Bronchial epithelial cell (primary cell): Measurements from ENCODE around the gene HEBP1. TPM values are rescaled to one million over a fixed set of nuclear protein-coding genes. Genes with fewer than 3 reads are reported as not detected.

ENCODE experiments used
- DNase-seq: peaks from one replicate; pipeline ENCODE4 v3.0.0-alpha.2; 2010; ENCODE audit warnings: low read depth
- FAIRE-seq: peaks from 2 replicates; lab custom pipeline; 2011; peaks lifted over from hg19 to GRCh38; lab: Jason Lieb, UNC
- H3K27me3 ChIP-seq: 2 replicates; pipeline ENCODE4 v1.5.1; 2011; ENCODE audit warnings: low read length; ENCODE audit not compliant: control insufficient read depth, insufficient read depth
- H3K36me3 ChIP-seq: 2 replicates; pipeline ENCODE4 v1.5.1; 2011; ENCODE audit warnings: low read length; ENCODE audit not compliant: control insufficient read depth, insufficient read depth
- H3K4me3 ChIP-seq: 2 replicates; pipeline ENCODE4 v1.5.1; 2011; ENCODE audit warnings: mild to moderate bottlenecking, low read depth, low read length, control low read depth
- total RNA-seq: library from RNA; depleted of rRNA; stranded (reverse); fragments of >200 nt; gene quantifications from 2 replicates; pipeline ENCODE4 v1.2.1, GENCODE V29; 2014
- TF ChIP-seq, protein P1 (sequence below): IDR thresholded peaks from 2 replicates; pipeline ENCODE4 v1.5.1; 2011; ENCODE audit warnings: mild to moderate bottlenecking, moderate library complexity, low read length, control low read depth, inconsistent platforms; ENCODE audit not compliant: insufficient read depth, severe bottlenecking

HEBP1 gene
- total RNA-seq, 1 donor from 2014 or later: 4.2 TPM

DNA sequence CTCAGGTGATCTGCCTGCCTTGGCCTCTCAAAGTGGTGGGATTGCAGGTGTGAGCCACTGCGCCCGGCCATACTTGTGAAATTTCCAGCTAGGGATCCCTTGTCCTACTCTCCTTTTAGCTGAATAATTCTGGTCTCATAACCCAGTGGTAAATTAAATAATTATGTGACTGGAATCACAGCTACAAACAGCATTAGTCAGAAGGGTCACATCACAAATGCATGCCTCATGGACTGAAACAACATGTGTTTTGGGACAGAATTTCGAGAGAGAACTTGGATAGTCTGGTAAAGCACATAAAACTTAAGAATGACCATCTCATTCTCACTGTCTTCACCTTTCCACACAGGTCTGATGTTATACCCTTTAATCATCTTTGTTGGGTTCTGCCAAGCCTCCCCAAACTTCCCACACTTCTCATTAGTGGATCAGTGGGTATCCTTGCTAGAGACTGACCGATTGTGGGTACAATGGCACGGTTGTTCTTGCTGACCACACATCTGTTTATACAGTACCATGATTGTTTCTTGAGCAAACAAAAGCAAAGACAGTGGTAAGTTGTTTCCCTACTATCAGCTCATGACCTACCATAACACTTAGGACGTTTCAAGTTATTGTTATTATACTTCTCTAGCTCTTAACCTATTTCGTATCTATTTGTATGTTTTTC, 53.2 kb downstream of the HEBP1 start:
- DNase-seq (no peak), FAIRE-seq (no peak)
- Histone ChIP-seq H3K27me3 (no peaks in the 10 kb centered on the region), H3K4me3 (no peak overlapping the region), H3K36me3 (no peaks in the 10 kb centered on the region)
- TF ChIP-seq, protein P1, sequence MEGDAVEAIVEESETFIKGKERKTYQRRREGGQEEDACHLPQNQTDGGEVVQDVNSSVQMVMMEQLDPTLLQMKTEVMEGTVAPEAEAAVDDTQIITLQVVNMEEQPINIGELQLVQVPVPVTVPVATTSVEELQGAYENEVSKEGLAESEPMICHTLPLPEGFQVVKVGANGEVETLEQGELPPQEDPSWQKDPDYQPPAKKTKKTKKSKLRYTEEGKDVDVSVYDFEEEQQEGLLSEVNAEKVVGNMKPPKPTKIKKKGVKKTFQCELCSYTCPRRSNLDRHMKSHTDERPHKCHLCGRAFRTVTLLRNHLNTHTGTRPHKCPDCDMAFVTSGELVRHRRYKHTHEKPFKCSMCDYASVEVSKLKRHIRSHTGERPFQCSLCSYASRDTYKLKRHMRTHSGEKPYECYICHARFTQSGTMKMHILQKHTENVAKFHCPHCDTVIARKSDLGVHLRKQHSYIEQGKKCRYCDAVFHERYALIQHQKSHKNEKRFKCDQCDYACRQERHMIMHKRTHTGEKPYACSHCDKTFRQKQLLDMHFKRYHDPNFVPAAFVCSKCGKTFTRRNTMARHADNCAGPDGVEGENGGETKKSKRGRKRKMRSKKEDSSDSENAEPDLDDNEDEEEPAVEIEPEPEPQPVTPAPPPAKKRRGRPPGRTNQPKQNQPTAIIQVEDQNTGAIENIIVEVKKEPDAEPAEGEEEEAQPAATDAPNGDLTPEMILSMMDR: no peak

DNA sequence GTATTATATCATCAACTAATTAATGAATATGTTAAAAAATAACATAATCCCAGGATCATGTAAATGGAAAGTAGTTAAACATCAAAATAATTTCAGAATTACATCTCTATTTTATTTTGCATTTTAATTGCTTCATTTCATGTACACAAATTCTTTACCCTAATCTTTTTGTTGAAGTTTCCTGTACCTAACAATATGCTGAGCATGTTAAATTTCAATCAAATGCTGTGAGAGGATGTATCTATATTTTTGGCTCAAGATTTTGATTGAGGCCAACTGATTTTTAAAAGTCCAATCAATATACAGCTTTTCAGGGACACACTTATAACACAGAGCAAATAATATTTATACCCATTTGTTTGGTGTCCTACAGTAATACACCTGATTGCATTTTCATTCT, 54.5 kb downstream of the HEBP1 start:
- TF ChIP-seq, protein P1: no peak
- no peaks in the 10 kb centered on the region for H3K27me3 ChIP-seq
- H3K4me3 ChIP-seq: no peak overlapping the region
- DNase-seq: no peak
- no peak for FAIRE-seq
- H3K36me3 ChIP-seq: no peaks in the 10 kb centered on the region

GRCh38 chr12:12943586-12944260, 56.3 kb downstream of the HEBP1 start:
- DNase-seq (no peak), FAIRE-seq (no peak)
- H3K36me3 ChIP-seq: no peaks in the 10 kb centered on the region
- no peaks in the 10 kb centered on the region for H3K27me3 ChIP-seq
- TF ChIP-seq, protein P1: no peak
- no peak overlapping the region for H3K4me3 ChIP-seq

- no peak overlapping the region for H3K4me3 ChIP-seq
- H3K27me3 ChIP-seq: no peaks in the 10 kb centered on the region
- peaks cover 3% of the 10 kb centered on the region for H3K36me3 ChIP-seq
- DNase-seq (no peak), FAIRE-seq (no peak)
- TF ChIP-seq, protein P1: no peak
Observed at GRCh38 chr12:12941450-12942350, 58.4 kb downstream of the HEBP1 start.

- no peak overlapping the region for H3K4me3 ChIP-seq
- DNase-seq (no peak), FAIRE-seq (no peak)
- TF ChIP-seq, protein P1: no peak
- H3K36me3 ChIP-seq: peaks cover 3% of the 10 kb centered on the region
- no peaks in the 10 kb centered on the region for H3K27me3 ChIP-seq
Observed at GRCh38 chr12:12939888-12940287, 60.2 kb downstream of the HEBP1 start.
